ENCODE results near the gene ELP5. TPM values are rescaled to one million over a fixed set of nuclear protein-coding genes. Genes with fewer than 3 reads are reported as not detected.
A peak's percentile ranks its signal among the peaks of the same experiment; 100 is the strongest.

ELP5 gene
- total and polyA plus RNA-seq, 10 of the 15 experiments (the other 5 are each of a cell fraction or from before 2014, with no cell fraction given), result 41.1 to 109 (median 77.5) TPM

- ChIA-PET CTCF (interaction anchor here (1.0 to 3.2 kb wide), 5 partner anchors 8 to 49 kb away, joined by 3 to 18 read pairs (median 5); partner anchors contain the start of genes ACADVL, DLG4 and PHF23), POLR2A (interaction anchor here (1.1 to 4.4 kb wide), 5 partner anchors 10 to 81 kb away, joined by 4 to 99 read pairs (median 7); partner anchors contain the start of genes ACADVL, DLG4, DVL2 and GABARAP), RAD21 (ENCODE audit: unreplicated experiment) (interaction anchor here (0.7 to 1.4 kb wide), 8 partner anchors 8 to 634 kb away, joined by 3 to 9 read pairs (median 4); partner anchors contain the start of genes ACADVL, DLG4, DVL2 and PHF23), SMC1A (ENCODE audit: uncharacterized antibody, unreplicated experiment) (interaction anchor here (0.7 to 3.6 kb wide), 6 partner anchors 8 to 29 kb away, joined by 3 to 26 read pairs (median 4); partner anchors contain the start of genes ACADVL, DVL2, GABARAP and PHF23)
- Histone ChIP-seq H3K27ac (ENCODE audit: control insufficient read depth, insufficient read depth) (peak overlapping the region; percentile 87), H3K27me3 (replicated peaks in 1 of 2; ENCODE audit: control insufficient read depth in 2 of 2, insufficient read depth in 2 of 2, low read length in 1 of 2) (no peaks in the 10 kb centered on the region), H2AFZ (ENCODE audit: control insufficient read depth, low read depth, low read length) (no peak overlapping the region), H3K4me3 (peak overlapping the region; percentile 90), H3K9ac (ENCODE audit: control insufficient read depth, insufficient read depth, low read length) (peak overlapping the region; percentile 91), H4K20me1 (ENCODE audit: control insufficient read depth, insufficient read depth) (no peaks in the 10 kb centered on the region), H3K9me3 (replicated peaks; ENCODE audit: control insufficient read depth, insufficient read depth, low read length) (no peaks in the 10 kb centered on the region), H3K79me2 (ENCODE audit: control insufficient read depth, insufficient read depth, low read length) (peaks cover 60% of the 10 kb centered on the region), H3K4me1 (ENCODE audit: control insufficient read depth, insufficient read depth, low read length) (peaks cover 10% of the 10 kb centered on the region), H3K4me2 (ENCODE audit: control insufficient read depth, insufficient read depth) (peak overlapping the region; percentile 89), H3K36me3 (ENCODE audit: control insufficient read depth in 2 of 2, insufficient read depth in 2 of 2, low read length in 1 of 2) (peaks cover 5 to 16% of the 10 kb centered on the region in 2 experiments; a peak in 3 of 4 replicates)
- no peak for TF ChIP-seq RFX5 (IDR thresholded peaks at IDR 0.05; ENCODE audit: low read depth, low read length)
- TF ChIP-seq CHD4 (IDR thresholded peaks at IDR 0.05), result no peak
- no peak for TF ChIP-seq POLR2AphosphoS2 (IDR thresholded peaks at IDR 0.05; ENCODE audit: low read depth, low read length)
- TF ChIP-seq BMI1 (IDR thresholded peaks at IDR 0.05; ENCODE audit: borderline replicate concordance), result no peak
- TF ChIP-seq MTA3 (IDR thresholded peaks at IDR 0.05; ENCODE audit: borderline replicate concordance, low read length), result no peak
- TF ChIP-seq SMAD5 (IDR thresholded peaks at IDR 0.05; ENCODE audit: low read depth), result no peak
- no peak for TF ChIP-seq IKZF1 (conservative IDR thresholded peaks at IDR 0.05)
- TF ChIP-seq EGR1 (IDR thresholded peaks at IDR 0.05; ENCODE audit: borderline replicate concordance in 1 of 2, low read depth in 2 of 2, low read length in 2 of 2), result no peak
- TF ChIP-seq E2F8 (IDR thresholded peaks at IDR 0.05; ENCODE audit: low read depth, partially characterized antibody), result no peak
- no peak for TF ChIP-seq IKZF2 (IDR thresholded peaks at IDR 0.05)
- no peak for TF ChIP-seq PAX8 (IDR thresholded peaks at IDR 0.05)
- no peak for ATAC-seq
- in situ Hi-C loops (cut with MboI) (no loop called here), intact Hi-C loops (cut with micrococcal nuclease; ENCODE audit: unreplicated experiment) (no loop called here)
- FAIRE-seq, result no peak
- BruUV-seq (replicated peaks), result no TSS peak
- WGBS (ENCODE audit: insufficient coverage, insufficient replicate concordance, low lambda C conversion rate, missing lambda C conversion rate), result 70% methylated on average over 6 of the region's 6 CpGs
- no peak for DNase-seq (ENCODE audit: low read depth, low spot score)
Measured at GRCh38 chr17:7249214-7249613, 2.8 kb upstream of the ELP5 start.
